Panc1 (cell line): Measurements from ENCODE around the gene NUP98.

Experiments used
- POLR2AphosphoS5 ChIP-seq: IDR thresholded peaks from 2 replicates; pipeline ENCODE4 v1.6.1; 2012; ENCODE audit warnings: mild to moderate bottlenecking, low read depth, low read length, moderate library complexity
- REST ChIP-seq, 2 experiments: IDR thresholded peaks; 2 replicates each; pipeline ENCODE4 v1.6.1; 2011 to 2012; ENCODE audit warnings: low read depth in 2 of 2, control low read depth in 1 of 2, low read length in 1 of 2, mild to moderate bottlenecking in 1 of 2, moderate library complexity in 1 of 2; ENCODE audit not compliant: insufficient read depth in 1 of 2
- SIN3A ChIP-seq: IDR thresholded peaks from 2 replicates; pipeline ENCODE4 v1.6.1; 2012; ENCODE audit warnings: low read depth, mild to moderate bottlenecking, low read length, moderate library complexity, borderline replicate concordance; ENCODE audit not compliant: insufficient read depth
- TF ChIP-seq, protein P1 (sequence below): fragments of 450-650 bp; IDR thresholded peaks from 2 replicates; pipeline ENCODE4 v1.5.1; 2017; ENCODE audit warnings: mild to moderate bottlenecking

GRCh38 chr11:3831378-3832239 lies 34.3 kb upstream of the NUP98 start:
- TF ChIP-seq POLR2AphosphoS5 (no peak), SIN3A (no peak), REST (IDR thresholded peaks at IDR 0.05; ENCODE audit: insufficient read depth in 1 of 2, low read depth in 2 of 2, low read length in 1 of 2) (no peak)
- TF ChIP-seq, protein P1, sequence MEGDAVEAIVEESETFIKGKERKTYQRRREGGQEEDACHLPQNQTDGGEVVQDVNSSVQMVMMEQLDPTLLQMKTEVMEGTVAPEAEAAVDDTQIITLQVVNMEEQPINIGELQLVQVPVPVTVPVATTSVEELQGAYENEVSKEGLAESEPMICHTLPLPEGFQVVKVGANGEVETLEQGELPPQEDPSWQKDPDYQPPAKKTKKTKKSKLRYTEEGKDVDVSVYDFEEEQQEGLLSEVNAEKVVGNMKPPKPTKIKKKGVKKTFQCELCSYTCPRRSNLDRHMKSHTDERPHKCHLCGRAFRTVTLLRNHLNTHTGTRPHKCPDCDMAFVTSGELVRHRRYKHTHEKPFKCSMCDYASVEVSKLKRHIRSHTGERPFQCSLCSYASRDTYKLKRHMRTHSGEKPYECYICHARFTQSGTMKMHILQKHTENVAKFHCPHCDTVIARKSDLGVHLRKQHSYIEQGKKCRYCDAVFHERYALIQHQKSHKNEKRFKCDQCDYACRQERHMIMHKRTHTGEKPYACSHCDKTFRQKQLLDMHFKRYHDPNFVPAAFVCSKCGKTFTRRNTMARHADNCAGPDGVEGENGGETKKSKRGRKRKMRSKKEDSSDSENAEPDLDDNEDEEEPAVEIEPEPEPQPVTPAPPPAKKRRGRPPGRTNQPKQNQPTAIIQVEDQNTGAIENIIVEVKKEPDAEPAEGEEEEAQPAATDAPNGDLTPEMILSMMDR = no peak
